GM18505 (cell line): ENCODE measurements around the gene STXBP5.
A peak's percentile ranks its signal among the peaks of the same experiment; 100 is the strongest.

Experiments
- ATAC-seq: cut with Tn5 transposase; IDR thresholded peaks from one replicate; pipeline ENCODE4 v1.9.1; 2021; ENCODE audit not compliant: unreplicated experiment
- POLR2A ChIP-seq: IDR thresholded peaks from 4 replicates; pipeline ENCODE4 v1.6.1; 2011; ENCODE audit warnings: borderline replicate concordance; ENCODE audit not compliant: insufficient read depth, insufficient read length; ENCODE audit errors: extremely low read depth

Gene STXBP5

GRCh38 chr6:147222160-147222838, 18.1 kb downstream of the STXBP5 start:
- ATAC-seq: peak; percentile 59
- no peak for TF ChIP-seq POLR2A

GRCh38 chr6:147223736-147224135, 19.5 kb downstream of the STXBP5 start:
- TF ChIP-seq POLR2A: no peak

GRCh38 chr6:147226163-147226724, 22.0 kb downstream of the STXBP5 start:
- no peak for ATAC-seq
- no peak for TF ChIP-seq POLR2A

More at GRCh38 chr6:147223736-147224135, 19.5 kb downstream of the STXBP5 start:
- no peak for ATAC-seq

- no peak for ATAC-seq
- no peak for TF ChIP-seq POLR2A
Measured at GRCh38 chr6:147226877-147227276, 22.7 kb downstream of the STXBP5 start.

GRCh38 chr6:147227770-147228320, 23.6 kb downstream of the STXBP5 start:
- ATAC-seq: no peak

GRCh38 chr6:147231589-147231988, 27.4 kb downstream of the STXBP5 start:
- TF ChIP-seq POLR2A: no peak
- ATAC-seq: no peak

More at GRCh38 chr6:147227770-147228320, 23.6 kb downstream of the STXBP5 start:
- no peak for TF ChIP-seq POLR2A

- TF ChIP-seq POLR2A: no peak
- no peak for ATAC-seq
Measured at GRCh38 chr6:147234685-147235084, 30.5 kb downstream of the STXBP5 start.

GRCh38 chr6:147238164-147238563, 33.9 kb downstream of the STXBP5 start:
- no peak for TF ChIP-seq POLR2A
- ATAC-seq: no peak

GRCh38 chr6:147238906-147239305, 34.7 kb downstream of the STXBP5 start:
- ATAC-seq: no peak

GRCh38 chr6:147244832-147245231, 40.6 kb downstream of the STXBP5 start:
- no peak for TF ChIP-seq POLR2A
- ATAC-seq: no peak

More at GRCh38 chr6:147238906-147239305, 34.7 kb downstream of the STXBP5 start:
- no peak for TF ChIP-seq POLR2A

GRCh38 chr6:147245693-147246092, 41.5 kb downstream of the STXBP5 start:
- no peak for TF ChIP-seq POLR2A
- no peak for ATAC-seq

GRCh38 chr6:147246853-147247635, 42.8 kb downstream of the STXBP5 start:
- no peak for TF ChIP-seq POLR2A

GRCh38 chr6:147248859-147249258, 44.6 kb downstream of the STXBP5 start:
- TF ChIP-seq POLR2A: no peak
- ATAC-seq: no peak

More at GRCh38 chr6:147246853-147247635, 42.8 kb downstream of the STXBP5 start:
- no peak for ATAC-seq
